Measurements from ENCODE around the gene MAEA.

Gene MAEA

DNA sequence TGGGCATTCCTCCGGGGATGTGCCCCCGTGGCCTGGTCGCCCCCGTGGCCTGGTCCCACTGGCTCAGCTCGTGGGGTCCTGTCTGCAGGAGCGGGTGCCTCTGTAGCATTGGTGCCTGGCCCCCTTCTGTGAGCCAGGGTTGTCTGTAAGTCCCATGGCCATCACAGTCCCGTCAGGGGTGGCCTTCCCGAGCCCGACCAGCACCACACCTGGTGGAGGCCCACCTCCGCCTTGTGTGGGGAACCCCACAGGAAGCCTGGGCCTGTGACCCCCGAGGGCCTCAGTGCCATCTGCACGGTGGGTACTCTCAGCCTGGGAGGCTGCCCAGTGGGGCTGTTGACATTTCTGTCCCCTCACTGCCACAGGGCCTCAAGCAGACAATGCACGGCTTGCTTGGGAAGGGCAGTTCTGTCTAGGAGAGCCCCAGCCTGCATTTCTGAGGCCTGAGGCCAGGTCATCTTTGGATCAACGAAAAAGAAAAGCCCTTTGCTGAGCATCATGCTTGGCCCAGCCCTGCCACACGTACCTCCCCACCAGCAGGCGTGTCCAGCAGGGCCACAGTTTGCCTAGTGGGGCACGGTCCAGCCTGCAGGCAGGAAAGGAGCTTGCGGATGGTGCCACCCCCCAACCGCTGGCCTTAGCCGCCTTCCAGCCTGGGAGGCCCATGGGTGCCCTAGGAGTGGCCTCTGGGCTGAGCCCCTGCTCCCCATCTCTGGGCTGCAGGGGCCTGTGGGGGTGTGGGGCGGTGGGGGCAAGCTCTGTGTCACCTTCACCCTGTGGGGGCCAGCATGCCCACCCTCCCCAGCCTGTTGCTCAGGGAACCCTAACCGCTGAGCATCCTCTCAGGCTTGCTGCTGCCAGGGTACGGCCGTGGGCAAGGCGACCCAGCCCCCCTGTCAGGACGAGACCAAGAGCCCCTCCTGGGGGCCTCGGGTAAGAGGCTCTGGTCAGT is 93.4 kb downstream of the MAEA start:
- DNase-seq: no peak

DNA sequence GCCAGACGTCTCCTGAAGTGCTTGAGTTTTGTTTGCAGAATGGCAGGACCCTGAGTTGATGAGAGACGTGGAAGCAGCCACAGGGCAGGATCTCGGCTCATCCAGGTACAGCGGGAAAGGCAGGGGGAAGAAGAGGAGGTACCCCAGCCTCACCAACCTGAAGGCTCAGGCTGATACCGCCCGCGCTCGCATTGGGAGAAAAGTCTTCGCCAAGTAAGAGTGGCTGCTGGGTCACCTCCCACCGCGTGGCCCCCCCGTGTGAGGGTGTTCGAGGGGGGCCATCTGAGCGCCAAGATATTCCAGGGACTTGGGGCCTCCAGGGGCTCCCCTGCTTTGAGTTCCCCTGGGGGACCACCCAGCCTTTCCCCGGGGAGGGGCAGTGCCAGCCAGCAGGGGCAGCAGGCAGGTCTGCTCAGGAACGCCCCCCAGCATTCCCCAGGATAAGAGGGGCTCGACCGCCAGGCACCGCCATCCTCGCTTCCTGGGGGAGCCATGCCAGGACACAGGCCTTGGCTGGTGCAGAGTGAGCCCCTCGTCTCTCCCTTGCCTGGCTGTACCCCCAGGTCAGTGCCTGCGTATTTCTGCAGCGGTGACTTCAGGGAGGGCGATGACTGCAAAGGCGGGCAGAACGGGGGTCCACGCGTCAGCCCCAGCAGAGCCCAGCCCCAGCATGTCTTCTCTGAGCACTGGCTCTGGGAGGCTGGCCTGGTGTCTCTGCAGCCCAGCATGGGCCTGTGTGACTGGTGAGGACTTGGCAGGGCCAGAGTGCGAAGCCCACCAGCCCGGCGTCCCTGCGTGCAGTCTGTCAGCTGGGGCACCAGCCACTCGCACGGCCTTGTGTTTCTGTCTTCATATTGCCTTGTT is 94.3 kb downstream of the MAEA start:
- no peak for DNase-seq

DNA sequence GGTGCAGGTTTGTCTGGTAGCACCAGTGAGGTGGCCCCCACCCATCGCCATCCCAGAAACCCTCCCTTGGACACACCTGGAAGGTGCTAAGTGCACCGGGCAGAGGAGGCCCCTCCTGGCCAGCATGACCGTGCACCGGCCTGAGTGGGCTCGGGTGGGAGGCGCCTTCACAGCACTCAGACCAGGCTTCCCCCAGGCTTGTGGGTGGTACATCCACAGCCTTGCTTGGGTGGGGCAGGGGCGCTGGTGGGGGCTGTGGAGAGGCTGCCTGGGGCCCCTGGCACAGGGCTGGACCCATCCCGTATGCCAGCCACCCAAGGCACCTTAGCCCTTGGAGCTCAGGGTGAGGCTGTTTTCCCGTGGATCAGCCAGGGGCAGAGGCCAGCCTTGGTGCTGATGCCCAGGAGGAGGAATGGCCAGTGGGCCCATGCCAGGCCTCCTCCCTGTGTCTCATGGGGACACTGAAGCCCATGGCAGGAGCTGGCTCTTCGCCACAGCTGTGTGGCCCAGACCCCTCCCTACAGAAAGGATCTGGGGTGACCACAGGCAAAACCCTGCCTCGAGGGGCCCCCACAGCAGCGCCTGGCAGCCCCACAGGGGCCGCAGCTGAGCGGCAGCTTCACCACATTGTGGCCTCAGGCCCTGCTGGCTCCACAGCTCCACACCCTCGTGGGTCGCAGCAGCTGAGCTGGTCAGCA is 95.1 kb downstream of the MAEA start:
- no peak for DNase-seq

DNA sequence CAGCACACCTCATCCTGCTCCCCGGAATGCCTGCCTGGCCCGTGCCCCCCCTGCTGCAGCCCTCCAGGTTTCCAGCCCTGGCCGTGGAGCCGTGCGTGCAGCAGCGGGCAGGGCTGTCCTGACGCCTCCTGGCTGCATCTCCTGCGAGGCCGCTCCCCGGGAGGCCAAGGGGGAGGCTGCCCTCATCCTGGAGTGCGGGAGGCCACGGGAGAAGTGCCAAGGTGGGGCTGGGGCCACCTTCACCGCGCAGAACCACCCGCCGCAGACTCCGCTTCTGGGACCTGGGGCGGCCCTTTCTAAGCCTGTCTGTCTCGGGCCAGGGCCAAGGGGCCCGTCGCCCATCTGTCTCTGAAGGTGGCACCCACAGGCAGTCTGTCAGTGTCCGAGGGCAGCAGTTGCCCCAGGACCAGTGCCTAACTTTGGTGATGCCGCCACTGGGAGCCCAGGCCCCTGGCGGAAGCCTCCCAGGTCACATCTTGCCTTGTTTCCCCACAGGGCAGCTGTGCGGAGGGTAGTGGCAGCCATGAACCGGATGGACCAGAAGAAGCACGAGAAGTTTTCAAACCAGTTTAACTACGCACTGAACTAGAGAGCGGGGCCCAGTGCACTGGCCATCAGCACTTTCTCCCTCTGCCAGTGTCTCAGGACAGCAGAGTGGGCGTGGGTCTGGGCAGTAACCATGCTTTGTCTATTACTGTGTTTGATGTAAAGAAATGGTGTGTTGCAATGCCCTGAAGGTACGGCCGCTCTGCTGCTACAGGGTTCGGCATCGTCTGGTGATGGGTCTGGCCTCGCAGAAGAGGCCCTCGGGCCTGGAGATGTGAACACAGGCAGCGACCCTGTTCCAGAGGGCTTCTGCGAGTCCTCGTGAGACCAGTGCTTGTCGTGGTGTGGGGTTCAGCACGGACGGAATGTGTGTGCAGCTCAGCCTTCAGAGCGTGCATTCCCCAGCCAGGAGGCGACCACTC is 96.0 kb downstream of the MAEA start:
- DNase-seq: no peak

Measured in NCI-H446 treated with DMSO at 0.1 percent for 48 hours (cell line).